HepG2 (cell line): ENCODE data around the gene CADM4. TPM values are rescaled to one million over a fixed set of nuclear protein-coding genes. Genes with fewer than 3 reads are reported as not detected.
A peak's percentile ranks its signal among the peaks of the same experiment; 100 is the strongest.

ENCODE experiments used
- ELF1 ChIP-seq: sonication (generic); formaldehyde crosslinking; IDR thresholded peaks from 2 replicates; pipeline ENCODE4 v1.4.0; 2020; ENCODE audit warnings: missing genetic modification reagents
- GABPA ChIP-seq, 2 experiments: IDR thresholded peaks; 2 replicates each; pipeline ENCODE4 v1.6.1; 2011 to 2016; ENCODE audit warnings: low read depth in 2 of 2, low read length in 1 of 2, missing biosample characterization in 1 of 2, missing genetic modification characterization in 1 of 2
- GATAD1 ChIP-seq: IDR thresholded peaks from 2 replicates; pipeline ENCODE4 v1.6.1; 2016; ENCODE audit warnings: missing genetic modification reagents, missing compliant biosample characterization
- KDM2A ChIP-seq: sonication (generic); formaldehyde crosslinking; IDR thresholded peaks from 2 replicates; pipeline ENCODE4 v1.4.0; 2020; ENCODE audit warnings: low read depth, missing genetic modification reagents, borderline replicate concordance
- NONO ChIP-seq, 2 experiments: fragments of 450-650 bp in 1 of 2; sonication (generic) in 1 of 2; formaldehyde crosslinking in 1 of 2; IDR thresholded peaks in 1 of 2; conservative IDR thresholded peaks in 1 of 2; 2 replicates each; pipeline versions ENCODE4 v1.6.1 to v1.8.0; 2017 to 2022; ENCODE audit warnings: mild to moderate bottlenecking in 1 of 2, missing genetic modification reagents in 1 of 2, moderate library complexity in 1 of 2
- PATZ1 ChIP-seq: sonication (generic); formaldehyde crosslinking; IDR thresholded peaks from 2 replicates; pipeline ENCODE4 v1.4.0; 2020; ENCODE audit warnings: missing genetic modification reagents
- PAXIP1 ChIP-seq: sonication (generic); formaldehyde crosslinking; conservative IDR thresholded peaks from 2 replicates; pipeline ENCODE4 v1.4.0; 2020; ENCODE audit warnings: mild to moderate bottlenecking, missing genetic modification reagents, moderate library complexity
- PITX1 ChIP-seq: sonication (generic); formaldehyde crosslinking; IDR thresholded peaks from 2 replicates; pipeline ENCODE4 v1.5.1; 2020; ENCODE audit warnings: mild to moderate bottlenecking, missing genetic modification reagents
- RFX1 ChIP-seq: fragments of 450-650 bp; IDR thresholded peaks from 2 replicates; pipeline ENCODE4 v1.6.1; 2017
- SIN3B ChIP-seq: fragments of 150-350 bp; IDR thresholded peaks from 2 replicates; pipeline ENCODE4 v1.6.1; 2014; ENCODE audit warnings: low read length
- SMC3 ChIP-seq: IDR thresholded peaks from 2 replicates; pipeline ENCODE4 v1.6.1; 2011; ENCODE audit warnings: low read length, improper control_type of control experiment
- SRF ChIP-seq: IDR thresholded peaks from 2 replicates; pipeline ENCODE4 v1.6.1; 2011; ENCODE audit warnings: mild to moderate bottlenecking, low read depth, low read length, moderate library complexity
- ZBTB25 ChIP-seq: IDR thresholded peaks from 2 replicates; pipeline ENCODE4 v1.6.1; 2018; ENCODE audit warnings: missing genetic modification reagents
- ZBTB33 ChIP-seq: sonication (generic); formaldehyde crosslinking; IDR thresholded peaks from 2 replicates; pipeline ENCODE4 v1.4.0; 2020; ENCODE audit warnings: missing genetic modification reagents
- ZNF777 ChIP-seq: sonication (generic); formaldehyde crosslinking; IDR thresholded peaks from 2 replicates; pipeline ENCODE4 v1.4.0; 2020; ENCODE audit warnings: missing genetic modification reagents
- ZNF891 ChIP-seq: sonication (generic); formaldehyde crosslinking; IDR thresholded peaks from 2 replicates; pipeline ENCODE4 v1.5.0; 2020; ENCODE audit warnings: mild to moderate bottlenecking, missing genetic modification reagents
- ZSCAN31 ChIP-seq: sonication (generic); formaldehyde crosslinking; IDR thresholded peaks from 2 replicates; pipeline ENCODE4 v1.5.0; 2020; ENCODE audit warnings: low read depth, mild to moderate bottlenecking, missing genetic modification reagents
- ZUFSP ChIP-seq: sonication (generic); formaldehyde crosslinking; IDR thresholded peaks from 2 replicates; pipeline ENCODE4 v1.9.0; 2021; ENCODE audit warnings: missing genetic modification reagents, mild to moderate bottlenecking, borderline replicate concordance
- polyA plus RNA-seq, 8 experiments: library from polyadenylated mRNA; depleted of rRNA in 3 of 8; stranded (reverse) in 7 of 8; unstranded in 1 of 8; fragments of >200 nt; fragmentation: Illumina TruSeq in 4 of 8; extraction: Trizol in 4 of 8; gene quantifications; 2 replicates each; pipeline versions ENCODE4 v1.2.1 to v1.2.3, GENCODE V29; 2011 to 2016; ENCODE audit warnings: low read depth in 4 of 8, missing spikeins in 1 of 8, mixed read lengths in 1 of 8; ENCODE audit not compliant: insufficient read depth in 1 of 8
- total RNA-seq, 5 experiments: library from RNA; depleted of rRNA; stranded (reverse); fragments of >200 nt; fragmentation: Illumina TruSeq; extraction: Trizol; gene quantifications; 2 replicates each; pipeline ENCODE4 v1.2.3, GENCODE V29; 2016; ENCODE audit warnings: low read depth in 1 of 5

The CADM4 gene
- total and polyA plus RNA-seq, 2 of the 13 experiments (the other 11 are each of a cell fraction or from before 2014, with no cell fraction given), result 8.5 to 16.0 TPM

GRCh38 chr19:43575156-43575950 is 64.3 kb downstream of the CADM4 start, which contains the start of the genes PINLYP and XRCC1 (continued):
- no peak for TF ChIP-seq NONO (IDR thresholded peaks at IDR 0.05)
- no peak for TF ChIP-seq NONO (CRISPR knock-in tag; conservative IDR thresholded peaks at IDR 0.05)
- TF ChIP-seq PITX1, result no peak
- TF ChIP-seq ZUFSP, result no peak
- no peak for TF ChIP-seq GABPA (IDR thresholded peaks at IDR 0.05; ENCODE audit: low read depth, low read length)
- TF ChIP-seq GABPA (CRISPR knock-in tag; IDR thresholded peaks at IDR 0.05; ENCODE audit: low read depth), result peak; percentile 56
- peak; percentile 91 for TF ChIP-seq GATAD1
- TF ChIP-seq ZBTB33 (CRISPR knock-in tag), result no peak
- TF ChIP-seq SIN3B, result peak; percentile 69
- TF ChIP-seq SMC3, result no peak
- 0 out of 2 replicates have a peak, but pooled peaks have one; percentile 18 for TF ChIP-seq PATZ1 (CRISPR knock-in tag)
- TF ChIP-seq PAXIP1 (CRISPR knock-in tag), result 0 out of 2 replicates have a peak, but pooled peaks have one; percentile 24
- TF ChIP-seq KDM2A (CRISPR knock-in tag), result peak; percentile 40; the same call in 1 of the 2 replicates
- no peak for TF ChIP-seq SRF
- peak; percentile 28; the same call in 1 of the 2 replicates for TF ChIP-seq ELF1
- TF ChIP-seq RFX1, result peak; percentile 91
- TF ChIP-seq ZBTB25 (CRISPR knock-in tag), result peak; percentile 5; the same call in 1 of the 2 replicates
- no peak for TF ChIP-seq ZNF891 (CRISPR knock-in tag)
- TF ChIP-seq ZNF777, result peak; percentile 32; the same call in 1 of the 2 replicates
- no peak for TF ChIP-seq ZSCAN31 (CRISPR knock-in tag)
